Adrenal gland (tissue), 5 donors: Measurements from ENCODE around the gene PCDH9.

Source experiments
- POLR2A ChIP-seq, 2 donors: fragments of 450-650 bp; IDR thresholded peaks; one replicate each; pipeline ENCODE4 v1.6.1; 2017; ENCODE audit warnings: antibody characterized with exemption in 2 of 2, mild to moderate bottlenecking in 2 of 2, moderate library complexity in 1 of 2
- TF ChIP-seq, protein P1 (sequence below), 6 experiments: fragments of 450-650 bp in 4 of 6; fragments of 200-600 bp in 2 of 6; sonication (generic) in 1 of 6; IDR thresholded peaks; 1 replicate in 5 of 6; 2 replicates in 1 of 6; pipeline versions ENCODE4 v1.5.1 to v1.8.0; 2016 to 2021; ENCODE audit warnings: antibody characterized with exemption in 6 of 6, mild to moderate bottlenecking in 2 of 6, moderate library complexity in 1 of 6
- donor health status: DM: no; HTN: no; CAD: no.

DNA sequence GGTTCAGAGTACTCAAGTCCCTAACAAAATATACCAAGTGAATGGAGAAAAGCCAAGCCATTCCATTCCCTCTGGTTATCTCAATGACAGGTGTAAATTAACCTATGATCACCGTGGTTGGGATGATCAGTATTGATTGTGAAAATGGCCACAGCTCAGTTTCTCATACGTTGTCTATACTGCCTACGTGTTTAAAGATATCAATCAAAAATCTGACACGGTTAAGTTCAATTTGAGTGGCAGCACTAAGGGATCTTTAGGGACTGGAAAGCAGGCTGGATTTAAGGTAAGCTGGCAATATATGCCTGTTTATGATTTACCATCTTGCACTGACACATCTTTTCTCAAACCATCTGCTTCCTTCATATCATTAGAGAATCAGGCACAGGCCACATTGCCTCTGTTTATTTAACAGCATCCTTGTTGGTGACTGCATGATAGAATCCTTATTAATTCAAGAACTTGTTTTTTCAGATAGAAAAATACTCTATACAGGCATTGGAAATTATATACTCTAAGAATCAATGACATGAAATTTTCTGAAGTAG is 907.9 kb downstream of the PCDH9 start:
- TF ChIP-seq, protein P1, sequence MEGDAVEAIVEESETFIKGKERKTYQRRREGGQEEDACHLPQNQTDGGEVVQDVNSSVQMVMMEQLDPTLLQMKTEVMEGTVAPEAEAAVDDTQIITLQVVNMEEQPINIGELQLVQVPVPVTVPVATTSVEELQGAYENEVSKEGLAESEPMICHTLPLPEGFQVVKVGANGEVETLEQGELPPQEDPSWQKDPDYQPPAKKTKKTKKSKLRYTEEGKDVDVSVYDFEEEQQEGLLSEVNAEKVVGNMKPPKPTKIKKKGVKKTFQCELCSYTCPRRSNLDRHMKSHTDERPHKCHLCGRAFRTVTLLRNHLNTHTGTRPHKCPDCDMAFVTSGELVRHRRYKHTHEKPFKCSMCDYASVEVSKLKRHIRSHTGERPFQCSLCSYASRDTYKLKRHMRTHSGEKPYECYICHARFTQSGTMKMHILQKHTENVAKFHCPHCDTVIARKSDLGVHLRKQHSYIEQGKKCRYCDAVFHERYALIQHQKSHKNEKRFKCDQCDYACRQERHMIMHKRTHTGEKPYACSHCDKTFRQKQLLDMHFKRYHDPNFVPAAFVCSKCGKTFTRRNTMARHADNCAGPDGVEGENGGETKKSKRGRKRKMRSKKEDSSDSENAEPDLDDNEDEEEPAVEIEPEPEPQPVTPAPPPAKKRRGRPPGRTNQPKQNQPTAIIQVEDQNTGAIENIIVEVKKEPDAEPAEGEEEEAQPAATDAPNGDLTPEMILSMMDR (IDR thresholded peaks at IDR 0.05): no peak
- no peak for TF ChIP-seq POLR2A (IDR thresholded peaks at IDR 0.05)
